ENCODE data around the gene CPT1A. TPM values are rescaled to one million over a fixed set of nuclear protein-coding genes. Genes with fewer than 3 reads are reported as not detected.

The CPT1A gene
- total RNA-seq, 2 experiments from 2014 or later = 28.8 to 32.9 TPM

GRCh38 chr11:68704887-68705286 lies 136.8 kb downstream of the CPT1A start:
- CTCF ChIA-PET = interaction anchor here (1.8 kb wide), 1 partner anchor 94 kb away, joined by 5 read pairs; no protein-coding TSS in a partner anchor

More at GRCh38 chr11:68704887-68705286, 136.8 kb downstream of the CPT1A start:
- Mint-ChIP-seq H3K4me1 (ENCODE audit: low read depth) (no peaks in the 10 kb centered on the region), H3K9me3 (no peaks in the 10 kb centered on the region), H3K4me3 (no peak overlapping the region), H3K27ac (no peak overlapping the region), H3K27me3 (peaks cover 3% of the 10 kb centered on the region), H3K36me3 (no peaks in the 10 kb centered on the region)
- POLR2A ChIA-PET = no interaction called here
- intact Hi-C loops (cut with micrococcal nuclease) = no loop called here
- no peak for DNase-seq

Other genes starting within 250 kb of the CPT1A start
- gene GAL, start 157.4 kb downstream of the CPT1A start, total RNA-seq = 1 to 10 TPM in 1 of 2 experiments, under 1 TPM in 1; 0.97 to 1.3 TPM
- 1 to 10 TPM; 6.6 to 7.3 TPM for gene TESMIN, start 90.4 kb downstream of the CPT1A start, total RNA-seq
- gene MRPL21, start 61.9 kb upstream of the CPT1A start, total RNA-seq = 10 to 100 TPM; 80.7 to 86.0 TPM
- 10 to 100 TPM; 24.4 to 24.8 TPM for gene IGHMBP2, start 62.0 kb upstream of the CPT1A start, total RNA-seq
- gene MRGPRD, start 139.1 kb upstream of the CPT1A start, total RNA-seq = not detected
- not detected for gene MRGPRF, start 171.3 kb upstream of the CPT1A start, total RNA-seq
- 10 to 100 TPM; 12.0 to 12.8 TPM for gene TPCN2, start 207.0 kb upstream of the CPT1A start, total RNA-seq

Data from activated CD4-positive, alpha-beta memory T cell treated with anti-CD3 and anti-CD28 coated beads for 36 hours (primary cell).